Kidney (tissue), 14 donors: ENCODE results near the gene KLC3. TPM values are rescaled to one million over a fixed set of nuclear protein-coding genes. Genes with fewer than 3 reads are reported as not detected.
"Not testable (repeated sequence)": the region's sequence is repeated elsewhere in the genome, so short reads cannot be mapped to it uniquely, and the experiment has no call there.

Experiments
- DNase-seq, 5 donors: peaks; one replicate each; pipeline ENCODE4 v3.0.0-alpha.2; 2013 to 2020
- FAIRE-seq: peaks from 2 replicates; lab custom pipeline; 2012; peaks lifted over from hg19 to GRCh38; lab: Jason Lieb, UNC
- H3K27ac ChIP-seq, 2 donors: one replicate each; pipeline ENCODE4 v1.7.0; 2013; ENCODE audit warnings: low read depth in 2 of 2, low read length in 2 of 2, inconsistent platforms in 1 of 2
- H3K27me3 ChIP-seq: one replicate; pipeline ENCODE4 v1.7.1; 2013; ENCODE audit warnings: low read length, inconsistent platforms; ENCODE audit not compliant: control insufficient read depth, insufficient read depth
- H3K36me3 ChIP-seq, 3 donors: one replicate each; pipeline versions ENCODE4 v1.7.0 to v1.7.1; 2013; ENCODE audit warnings: low read length in 3 of 3, control low read depth in 1 of 3, inconsistent platforms in 1 of 3; ENCODE audit not compliant: insufficient read depth in 3 of 3, control insufficient read depth in 2 of 3
- H3K4me1 ChIP-seq, 3 donors: one replicate each; pipeline versions ENCODE4 v1.7.0 to v1.7.1; 2013; ENCODE audit warnings: low read length in 3 of 3, inconsistent platforms in 1 of 3, low read depth in 1 of 3; ENCODE audit not compliant: control insufficient read depth in 2 of 3, insufficient read depth in 2 of 3
- H3K4me3 ChIP-seq, 3 donors: one replicate each; pipeline versions ENCODE4 v1.7.0 to v1.8.1; 2013; ENCODE audit warnings: low read length in 3 of 3, control low read depth in 1 of 3, inconsistent platforms in 1 of 3
- H3K9ac ChIP-seq, 3 donors: one replicate each; pipeline versions ENCODE4 v1.7.0 to v1.7.1; 2013; ENCODE audit warnings: low read length in 3 of 3, control low read depth in 1 of 3, inconsistent platforms in 1 of 3
- H3K9me3 ChIP-seq, 3 donors: one replicate each; pipeline versions ENCODE4 v1.7.0 to v1.7.1; 2013; ENCODE audit warnings: low read length in 3 of 3, control low read depth in 1 of 3, inconsistent platforms in 1 of 3; ENCODE audit not compliant: control insufficient read depth in 2 of 3, insufficient read depth in 1 of 3
- intact Hi-C: fragments of 100-400 bp; cut with DNase I; formaldehyde crosslinking; loops from one replicate; pipeline ENCODE4 v1.11.1; 2022
- polyA plus RNA-seq: library from polyadenylated mRNA; stranded (reverse); fragments of 350-450 nt; fragmentation: Illumina TruSeq; extraction: RNeasy Lipid Tissue Mini Kit (QIAGEN cat#74804); gene quantifications from one replicate; pipeline ENCODE4 v1.2.3, GENCODE V29; 2014; ENCODE audit warnings: low read depth, low replicate concordance; ENCODE audit not compliant: insufficient read depth
- total RNA-seq: library from RNA; stranded (reverse); fragmentation: NEBNext Ultra II Directional; extraction: Animal tissue kit (Norgen Biotek cat#: 25700); gene quantifications from one replicate; pipeline ENCODE4 v1.2.1, GENCODE V29; 2021
- TF ChIP-seq, protein P1 (sequence below): IDR thresholded peaks from 3 replicates; pipeline ENCODE4 v1.5.1; 2012; ENCODE audit warnings: mild to moderate bottlenecking, moderate library complexity, borderline replicate concordance; ENCODE audit not compliant: insufficient read depth; ENCODE audit errors: extremely low read depth
- donor health status: control.
- donor health status: control.
- donor health status: control.
- donor health status: control.
- donor health status: control.
- donor health status: DM: yes; HTN: yes; CAD: no.
- donor health status: Normal renal cell carcinoma (clear cell type).

Gene KLC3
- total and polyA plus RNA-seq, 2 donors from 2014 or later = 3.3 to 4.5 TPM

DNA sequence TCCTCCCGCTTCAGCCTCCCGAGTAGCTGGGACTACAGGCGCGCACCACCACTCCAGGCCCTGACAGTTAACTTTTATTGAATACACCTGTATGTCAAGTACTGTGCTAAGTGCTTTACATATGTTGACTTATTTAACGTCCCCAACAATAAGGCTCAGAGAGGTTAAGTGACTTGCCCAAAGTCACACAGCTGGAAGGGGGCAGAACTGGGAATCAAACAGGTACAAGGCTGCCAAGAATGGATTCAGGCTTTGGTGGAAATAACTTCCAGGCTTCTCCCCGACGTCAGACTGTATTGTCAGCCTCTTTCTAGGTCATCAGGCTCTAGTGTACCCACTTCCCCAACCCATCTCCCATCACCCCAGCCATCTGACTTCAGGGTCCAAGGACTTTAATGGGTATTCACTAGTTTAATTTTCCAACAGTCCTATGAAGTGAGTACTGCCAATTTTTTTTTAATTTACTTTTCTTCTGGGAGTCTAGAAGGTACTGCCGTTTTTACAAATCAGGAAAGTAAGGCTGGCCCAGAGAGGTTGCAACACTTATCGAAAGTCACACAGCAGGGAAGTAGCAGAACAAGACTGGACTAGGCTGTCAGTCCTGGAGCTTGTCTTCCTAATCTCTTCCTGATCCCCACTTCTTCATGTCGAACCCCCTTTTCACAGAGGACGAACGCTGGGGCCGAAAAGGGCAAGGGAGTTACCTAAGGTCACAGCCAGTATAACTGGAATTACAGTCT is 13.0 kb upstream of the KLC3 start:
- Histone ChIP-seq H3K4me1 (no peaks in the 10 kb centered on the region), H3K36me3 (no peaks in the 10 kb centered on the region), H3K27me3 (no peaks in the 10 kb centered on the region), H3K27ac (no peak overlapping the region), H3K9ac (no peak overlapping the region), H3K9me3 (no peaks in the 10 kb centered on the region), H3K4me3 (no peak overlapping the region)
- FAIRE-seq = no peak
- no peak for DNase-seq
- intact Hi-C loops = no loop called here
- TF ChIP-seq, protein P1, sequence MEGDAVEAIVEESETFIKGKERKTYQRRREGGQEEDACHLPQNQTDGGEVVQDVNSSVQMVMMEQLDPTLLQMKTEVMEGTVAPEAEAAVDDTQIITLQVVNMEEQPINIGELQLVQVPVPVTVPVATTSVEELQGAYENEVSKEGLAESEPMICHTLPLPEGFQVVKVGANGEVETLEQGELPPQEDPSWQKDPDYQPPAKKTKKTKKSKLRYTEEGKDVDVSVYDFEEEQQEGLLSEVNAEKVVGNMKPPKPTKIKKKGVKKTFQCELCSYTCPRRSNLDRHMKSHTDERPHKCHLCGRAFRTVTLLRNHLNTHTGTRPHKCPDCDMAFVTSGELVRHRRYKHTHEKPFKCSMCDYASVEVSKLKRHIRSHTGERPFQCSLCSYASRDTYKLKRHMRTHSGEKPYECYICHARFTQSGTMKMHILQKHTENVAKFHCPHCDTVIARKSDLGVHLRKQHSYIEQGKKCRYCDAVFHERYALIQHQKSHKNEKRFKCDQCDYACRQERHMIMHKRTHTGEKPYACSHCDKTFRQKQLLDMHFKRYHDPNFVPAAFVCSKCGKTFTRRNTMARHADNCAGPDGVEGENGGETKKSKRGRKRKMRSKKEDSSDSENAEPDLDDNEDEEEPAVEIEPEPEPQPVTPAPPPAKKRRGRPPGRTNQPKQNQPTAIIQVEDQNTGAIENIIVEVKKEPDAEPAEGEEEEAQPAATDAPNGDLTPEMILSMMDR = no peak

DNA sequence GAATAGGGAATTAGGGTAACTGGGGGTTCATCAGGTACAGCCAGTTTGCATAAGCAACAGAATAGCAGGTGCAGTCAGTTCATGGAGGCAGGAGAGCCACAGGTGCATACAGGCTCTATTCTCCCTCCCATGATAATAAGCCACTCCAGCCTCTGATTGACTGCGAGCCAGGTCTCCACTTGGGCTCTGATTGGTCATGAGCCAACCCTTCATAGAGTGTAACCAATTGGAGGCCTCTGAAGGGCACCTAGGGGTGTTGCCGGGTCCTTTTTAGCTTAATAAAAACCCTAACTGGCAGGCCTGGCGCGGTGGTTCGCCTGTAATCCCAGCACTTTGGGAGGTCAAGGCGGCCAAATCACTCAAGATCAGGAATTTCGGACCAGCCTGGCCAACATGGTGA is 9.1 kb upstream of the KLC3 start:
- DNase-seq = no peak
- no peak overlapping the region for H3K9ac ChIP-seq
- no peak for FAIRE-seq
- no peak overlapping the region for H3K27ac ChIP-seq
- H3K4me1 ChIP-seq = no peaks in the 10 kb centered on the region
- no peaks in the 10 kb centered on the region for H3K27me3 ChIP-seq
- no peaks in the 10 kb centered on the region for H3K9me3 ChIP-seq
- intact Hi-C loops = no loop called here
- no peak overlapping the region for H3K4me3 ChIP-seq
- TF ChIP-seq, protein P1 = no peak
- no peaks in the 10 kb centered on the region for H3K36me3 ChIP-seq

DNA sequence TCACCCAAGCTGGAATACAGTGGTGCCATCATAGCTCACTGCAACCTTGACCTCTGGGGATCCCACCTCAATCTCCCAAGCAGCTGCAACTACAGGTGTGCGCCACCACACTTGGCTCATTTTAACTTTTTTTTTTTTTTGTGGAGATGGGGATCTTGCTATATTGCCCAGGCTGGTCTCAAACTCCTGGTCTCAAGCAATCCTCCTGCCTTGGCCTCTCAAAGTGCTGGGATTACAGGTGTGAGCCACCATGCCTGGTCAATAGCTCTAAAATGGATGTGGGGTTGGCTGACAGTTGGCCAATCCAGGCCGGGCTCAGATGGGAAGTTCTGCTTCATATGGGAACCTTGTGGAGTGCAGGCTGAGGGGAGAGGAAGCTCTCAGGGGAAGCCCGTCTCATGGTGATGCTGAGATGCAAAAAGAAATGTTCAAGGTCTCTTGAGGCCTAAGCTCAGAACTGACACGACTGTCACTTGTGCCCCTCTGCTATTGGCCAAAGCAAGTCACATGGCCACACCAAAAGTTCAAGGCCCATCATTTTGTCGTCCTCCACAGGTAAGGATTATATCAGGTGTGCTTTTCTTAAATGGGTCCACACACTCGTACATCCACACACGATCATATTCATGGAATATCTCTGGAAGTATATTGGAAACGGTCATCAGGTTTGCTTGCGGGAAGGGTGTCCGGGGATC is 6.8 kb upstream of the KLC3 start:
- H3K27ac ChIP-seq = no peak overlapping the region
- H3K27me3 ChIP-seq = no peaks in the 10 kb centered on the region
- no peaks in the 10 kb centered on the region for H3K9me3 ChIP-seq
- intact Hi-C loops = no loop called here
- no peak for FAIRE-seq
- no peak for DNase-seq
- no peaks in the 10 kb centered on the region for H3K36me3 ChIP-seq
- TF ChIP-seq, protein P1 = no peak
- no peak overlapping the region for H3K4me3 ChIP-seq
- H3K4me1 ChIP-seq = peaks cover 0 to 3% (median 0%) of the 10 kb centered on the region in 3 donors
- H3K9ac ChIP-seq = no peak overlapping the region

DNA sequence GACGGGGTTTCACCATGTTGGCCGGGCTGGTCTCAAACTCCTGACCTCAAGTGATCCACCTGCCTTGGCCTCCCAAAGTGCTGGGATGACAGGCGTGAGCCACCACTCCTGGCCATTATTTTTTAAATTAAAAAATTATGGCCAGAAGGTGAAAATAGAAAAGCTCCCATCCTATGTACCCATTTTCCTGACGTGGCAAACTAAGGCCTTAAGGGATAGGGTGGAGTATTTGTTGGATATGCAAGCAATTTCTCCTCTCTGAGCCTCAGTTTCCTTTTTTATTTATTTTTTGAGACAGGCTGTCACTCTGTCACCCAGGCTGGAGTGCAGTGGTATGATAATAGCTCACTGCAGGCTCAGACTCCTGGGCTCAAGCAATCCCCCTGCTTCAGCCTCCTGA is 5.7 kb upstream of the KLC3 start:
- DNase-seq, H3K9ac ChIP-seq, FAIRE-seq, H3K4me1 ChIP-seq, H3K27me3 ChIP-seq, H3K27ac ChIP-seq, H3K4me3 ChIP-seq, H3K9me3 ChIP-seq, intact Hi-C loops, H3K36me3 ChIP-seq: not testable (repeated sequence)
